NCI-H1694 treated with DMSO at 0.1 percent for 48 hours (cell line): ENCODE data around the gene MLN.
"Not testable (repeated sequence)": the region's sequence is repeated elsewhere in the genome, so short reads cannot be mapped to it uniquely, and the experiment has no call there.

Source experiments
- DNase-seq: peaks from one replicate; lab custom pipeline; 2025; lab: John Stamatoyannopoulos, UW

MLN gene

GRCh38 chr6:33834401-33835392 lies 30.9 kb upstream of the MLN start:
- DNase-seq = no peak

- no peak for DNase-seq
These were observed 29.8 kb upstream of the MLN start for GRCh38 chr6:33833599-33833998.

GRCh38 chr6:33832831-33833230 lies 29.0 kb upstream of the MLN start:
- not testable (repeated sequence) for DNase-seq

- not testable (repeated sequence) for DNase-seq
These were observed 27.9 kb upstream of the MLN start for GRCh38 chr6:33831725-33832124.

- DNase-seq = no peak
These were observed 26.9 kb upstream of the MLN start for GRCh38 chr6:33830635-33831240.

- no peak for DNase-seq
These were observed 25.2 kb upstream of the MLN start for GRCh38 chr6:33828764-33829731.

GRCh38 chr6:33828452-33828763 lies 24.6 kb upstream of the MLN start:
- DNase-seq = no peak

- DNase-seq = no peak
These were observed 24.0 kb upstream of the MLN start for GRCh38 chr6:33827546-33828451.

GRCh38 chr6:33826537-33826936 lies 22.7 kb upstream of the MLN start:
- no peak for DNase-seq

GRCh38 chr6:33824461-33825154 lies 20.8 kb upstream of the MLN start:
- DNase-seq = no peak

GRCh38 chr6:33823806-33824205 lies 20.0 kb upstream of the MLN start:
- no peak for DNase-seq

GRCh38 chr6:33822575-33823395 lies 19.0 kb upstream of the MLN start:
- DNase-seq = peak; percentile 23

GRCh38 chr6:33820784-33821520 lies 17.1 kb upstream of the MLN start:
- DNase-seq = no peak

GRCh38 chr6:33820243-33820642 lies 16.4 kb upstream of the MLN start:
- DNase-seq = peak; percentile 23

- no peak for DNase-seq
These were observed 15.2 kb upstream of the MLN start for GRCh38 chr6:33819021-33819420.

- DNase-seq = no peak
These were observed 14.5 kb upstream of the MLN start for GRCh38 chr6:33818293-33818692.

GRCh38 chr6:33817489-33817888 lies 13.7 kb upstream of the MLN start:
- DNase-seq = no peak

GRCh38 chr6:33816911-33817310 lies 13.1 kb upstream of the MLN start:
- DNase-seq = no peak

- DNase-seq = peak; percentile 56
These were observed 12.1 kb upstream of the MLN start for GRCh38 chr6:33815854-33816253.
